Ascending aorta (tissue), 2 donors: ENCODE data around the gene TOM1. TPM values are rescaled to one million over a fixed set of nuclear protein-coding genes. Genes with fewer than 3 reads are reported as not detected.

ENCODE experiments used
- DNase-seq, 2 donors: peaks; one replicate each; pipeline ENCODE4 v3.0.0-alpha.2; 2019; ENCODE audit warnings: low spot score in 2 of 2
- H3K27ac ChIP-seq, 2 donors: fragments of 200-600 bp; sonication (generic); one replicate each; pipeline ENCODE4 v1.5.1; 2016 to 2017; ENCODE audit warnings: mild to moderate bottlenecking in 1 of 2
- H3K27me3 ChIP-seq: fragments of 200-600 bp; sonication (generic); one replicate; pipeline ENCODE4 v1.5.1; 2017
- H3K36me3 ChIP-seq, 2 donors: fragments of 200-600 bp; sonication (generic); one replicate each; pipeline ENCODE4 v1.5.1; 2016
- H3K4me1 ChIP-seq, 2 donors: fragments of 200-600 bp; sonication (generic); one replicate each; pipeline ENCODE4 v1.5.1; 2016 to 2017; ENCODE audit warnings: mild to moderate bottlenecking in 1 of 2
- H3K4me3 ChIP-seq, 2 donors: fragments of 200-600 bp; sonication (generic); one replicate each; pipeline ENCODE4 v1.5.1; 2016 to 2017; ENCODE audit warnings: mild to moderate bottlenecking in 1 of 2
- H3K9me3 ChIP-seq, 2 donors: fragments of 200-600 bp; sonication (generic); one replicate each; pipeline ENCODE4 v1.5.1; 2016
- CTCF ChIP-seq, 3 experiments: fragments of 200-600 bp in 2 of 3; fragments of 450-650 bp in 1 of 3; sonication (generic) in 2 of 3; IDR thresholded peaks; one replicate each; pipeline ENCODE4 v1.5.1; 2016 to 2019; ENCODE audit warnings: antibody characterized with exemption in 3 of 3, mild to moderate bottlenecking in 1 of 3, moderate library complexity in 1 of 3
- intact Hi-C: fragments of 100-400 bp; cut with DNase I; formaldehyde crosslinking; loops from one replicate; pipeline ENCODE4 v1.15.1; 2023
- total RNA-seq: library from RNA; depleted of rRNA; stranded (reverse); fragments of >200 nt; gene quantifications from one replicate; pipeline ENCODE4 v1.1.0, GENCODE V29; 2016

Gene TOM1
- total RNA-seq, 1 donor from 2014 or later = 84.4 TPM

DNA sequence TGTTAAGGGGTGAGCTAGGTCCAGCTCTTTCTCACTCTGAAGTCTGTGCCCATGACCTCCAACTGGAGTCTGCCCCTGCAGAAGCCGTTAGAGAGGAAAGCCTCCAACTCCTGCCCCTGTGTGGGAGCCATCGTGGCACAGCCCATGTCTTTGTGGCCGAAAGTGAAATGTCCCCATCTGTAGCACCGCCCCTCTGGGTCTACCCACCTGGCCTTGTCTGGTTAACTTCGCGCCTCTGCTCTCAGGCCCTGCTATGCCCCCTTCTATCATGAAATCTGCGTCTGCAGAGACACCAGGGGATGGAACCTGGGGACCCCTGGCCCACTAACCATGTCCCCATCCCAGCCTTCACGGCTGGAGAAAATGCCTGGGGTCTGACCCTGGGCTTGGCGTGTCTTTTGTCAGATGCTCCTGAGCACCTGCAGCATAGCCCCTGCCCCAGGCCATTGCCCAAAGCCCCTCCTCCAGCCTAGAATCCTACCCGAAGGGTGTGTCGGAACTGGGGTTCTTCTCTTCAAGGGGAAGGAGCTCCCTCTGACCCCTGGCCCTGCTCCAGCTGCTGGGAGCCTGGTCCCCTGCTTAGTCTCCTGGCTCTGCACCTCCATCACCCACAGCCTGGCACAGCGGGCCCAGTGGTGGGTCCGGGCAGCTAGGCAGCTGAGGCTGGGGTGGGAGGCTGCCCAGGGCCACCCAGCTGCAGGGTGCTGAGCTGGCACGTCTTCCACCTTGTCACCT is 45.4 kb downstream of the TOM1 start:
- H3K36me3 ChIP-seq = peaks cover 33 to 76% of the 10 kb centered on the region in 2 donors
- no peaks in the 10 kb centered on the region for H3K4me1 ChIP-seq
- no peak overlapping the region for H3K4me3 ChIP-seq
- no peak overlapping the region for H3K27ac ChIP-seq
- intact Hi-C loops = no loop called here
- no peak for TF ChIP-seq CTCF (IDR thresholded peaks at IDR 0.05)
- no peaks in the 10 kb centered on the region for H3K9me3 ChIP-seq
- H3K27me3 ChIP-seq = no peaks in the 10 kb centered on the region
- DNase-seq = no peak

DNA sequence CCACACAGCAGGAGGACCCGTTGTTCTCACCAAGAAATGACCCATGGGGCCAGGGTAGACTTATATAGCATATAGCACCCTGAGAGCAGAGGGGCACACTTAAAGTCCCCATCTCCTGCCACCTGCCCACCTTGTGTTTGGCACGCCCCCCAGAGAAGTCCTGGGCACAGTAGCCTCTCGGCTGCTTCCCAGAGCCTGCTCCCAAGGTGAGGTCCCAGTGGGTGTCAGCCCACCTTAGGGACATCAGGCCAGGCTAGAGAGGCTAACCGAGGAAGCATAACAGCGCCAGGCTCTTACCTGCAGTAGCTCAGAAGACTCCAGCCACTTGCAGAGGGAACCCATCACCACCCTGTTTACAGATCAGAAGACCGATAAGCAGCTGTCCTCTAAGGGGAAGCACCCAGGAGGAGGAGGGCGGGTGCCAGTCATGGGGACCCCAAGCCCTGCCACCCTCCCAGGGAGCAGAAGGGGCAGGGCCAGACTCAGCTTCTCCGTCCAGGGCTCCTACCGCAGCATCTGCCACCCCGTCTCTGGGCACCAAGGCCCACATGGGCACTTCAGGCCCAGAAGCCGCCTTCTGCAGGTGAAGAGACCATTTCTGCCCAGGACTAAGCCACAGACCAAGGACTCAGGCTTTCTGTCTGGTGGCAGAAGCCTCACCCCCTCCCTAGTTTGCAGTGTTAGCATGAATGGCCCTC is 46.3 kb downstream of the TOM1 start:
- H3K27ac ChIP-seq = no peak overlapping the region
- H3K4me1 ChIP-seq = peaks cover 0 to 5% of the 10 kb centered on the region in 2 donors
- H3K27me3 ChIP-seq = no peaks in the 10 kb centered on the region
- H3K36me3 ChIP-seq = peaks cover 26 to 68% of the 10 kb centered on the region in 2 donors
- intact Hi-C loops = no loop called here
- no peak for TF ChIP-seq CTCF (IDR thresholded peaks at IDR 0.05)
- H3K4me3 ChIP-seq = no peak overlapping the region
- H3K9me3 ChIP-seq = no peaks in the 10 kb centered on the region
- DNase-seq = no peak

GRCh38 chr22:35346596-35347220 is 47.0 kb downstream of the TOM1 start:
- no peak for TF ChIP-seq CTCF (IDR thresholded peaks at IDR 0.05)
- Histone ChIP-seq H3K9me3 (no peaks in the 10 kb centered on the region), H3K4me1 (peaks cover 0 to 11% of the 10 kb centered on the region in 2 donors), H3K27me3 (no peaks in the 10 kb centered on the region), H3K27ac (no peak overlapping the region), H3K4me3 (no peak overlapping the region), H3K36me3 (peaks cover 19 to 61% of the 10 kb centered on the region in 2 donors)
- no peak for DNase-seq
- intact Hi-C loops = no loop called here

DNA sequence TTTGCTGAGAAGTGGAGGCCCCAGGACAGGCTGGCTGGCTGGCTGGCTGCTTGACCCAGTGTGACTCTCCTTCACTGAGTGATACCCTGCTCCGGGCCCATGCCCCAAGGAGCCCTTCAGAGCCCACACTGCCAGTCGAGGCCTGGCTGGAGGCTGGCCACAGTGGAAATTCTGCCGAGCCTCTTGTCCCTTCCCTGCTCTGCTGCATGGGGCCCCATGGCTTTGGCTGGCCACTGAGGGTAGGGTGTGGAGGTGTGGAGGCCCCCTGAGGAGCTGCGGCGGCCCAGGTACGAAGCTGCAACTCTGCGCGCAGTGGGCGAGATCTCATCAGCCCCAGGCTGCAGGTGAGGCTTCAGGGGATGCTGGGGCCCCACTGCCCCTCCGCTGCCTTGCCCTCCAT is 47.8 kb downstream of the TOM1 start:
- intact Hi-C loops = no loop called here
- TF ChIP-seq CTCF (IDR thresholded peaks at IDR 0.05) = no peak
- Histone ChIP-seq H3K36me3 (peaks cover 17 to 54% of the 10 kb centered on the region in 2 donors), H3K9me3 (no peaks in the 10 kb centered on the region), H3K4me1 (peaks cover 0 to 18% of the 10 kb centered on the region in 2 donors), H3K4me3 (no peak overlapping the region), H3K27me3 (no peaks in the 10 kb centered on the region), H3K27ac (no peak overlapping the region)
- no peak for DNase-seq

- Histone ChIP-seq H3K9me3 (no peaks in the 10 kb centered on the region), H3K36me3 (peaks cover 17 to 47% of the 10 kb centered on the region in 2 donors), H3K27ac (no peak overlapping the region), H3K4me1 (peaks cover 0 to 23% of the 10 kb centered on the region in 2 donors), H3K27me3 (no peaks in the 10 kb centered on the region), H3K4me3 (no peak overlapping the region)
- DNase-seq = no peak
- intact Hi-C loops = no loop called here
- no peak for TF ChIP-seq CTCF (IDR thresholded peaks at IDR 0.05)
Measured at GRCh38 chr22:35348026-35348590, 48.4 kb downstream of the TOM1 start.
